Measurements from ENCODE around the gene RAD51B.

- TF ChIP-seq CTCF (IDR thresholded peaks at IDR 0.05; ENCODE audit: poor library complexity) (no peak), EZH2phosphoT487 (IDR thresholded peaks at IDR 0.05; ENCODE audit: low read depth, severe bottlenecking, unreplicated experiment) (no peak)
Observed at GRCh38 chr14:68458840-68459469, 639.4 kb downstream of the RAD51B start.

Measured in hepatocyte (in vitro differentiated cells).